IPS-11a (cell line): ENCODE data around the gene FAM76A.
"Not testable (repeated sequence)": the region's sequence is repeated elsewhere in the genome, so short reads cannot be mapped to it uniquely, and the experiment has no call there.

Experiments used
- H3K4me3 ChIP-seq: one replicate; pipeline ENCODE4 v1.5.1; 2013; ENCODE audit warnings: low read depth, low read length, control low read depth

The FAM76A gene

DNA sequence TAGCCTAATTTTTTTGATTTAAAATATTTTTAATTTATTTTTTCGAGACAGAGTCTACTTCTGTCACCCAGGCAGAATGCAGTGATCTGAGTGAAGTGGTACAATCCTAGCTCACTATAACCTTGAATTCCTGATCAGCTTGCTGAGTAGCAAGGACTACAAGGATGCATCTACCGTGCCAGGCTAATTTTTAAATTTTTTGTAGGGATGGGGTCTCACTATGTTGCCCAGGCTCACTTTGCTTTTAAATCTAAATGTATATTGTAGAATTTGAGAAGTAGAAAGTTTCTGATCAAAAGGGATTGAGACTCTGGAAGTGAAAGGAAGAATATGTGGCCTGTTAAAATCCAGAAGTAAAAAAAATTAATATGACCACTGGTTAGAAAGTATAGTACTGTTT, 48.9 kb downstream of the FAM76A start:
- no peak overlapping the region for H3K4me3 ChIP-seq

DNA sequence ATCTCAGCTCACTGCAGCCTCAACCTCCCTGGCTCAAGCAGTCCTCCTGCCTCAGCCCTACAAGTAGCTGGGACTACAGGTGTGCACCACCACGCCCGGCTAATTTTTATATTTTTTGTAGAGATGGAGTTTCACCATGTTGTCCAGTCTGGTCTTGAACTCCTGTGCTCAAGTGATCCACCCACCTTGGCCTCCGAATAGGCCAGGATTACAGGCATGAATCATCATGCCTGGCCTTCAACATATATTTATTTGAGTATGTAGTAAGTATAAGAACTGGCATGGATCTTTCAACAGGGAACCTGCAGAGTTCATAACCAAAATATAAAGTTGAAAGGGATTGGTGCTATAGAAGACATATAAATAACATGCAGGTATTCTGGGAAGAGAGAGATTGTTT, 49.6 kb downstream of the FAM76A start:
- not testable (repeated sequence) for H3K4me3 ChIP-seq

- H3K4me3 ChIP-seq, result not testable (repeated sequence)
Measured at GRCh38 chr1:27776276-27776675, 50.5 kb downstream of the FAM76A start.

GRCh38 chr1:27778056-27778455, 52.3 kb downstream of the FAM76A start:
- H3K4me3 ChIP-seq, result no peak overlapping the region

DNA sequence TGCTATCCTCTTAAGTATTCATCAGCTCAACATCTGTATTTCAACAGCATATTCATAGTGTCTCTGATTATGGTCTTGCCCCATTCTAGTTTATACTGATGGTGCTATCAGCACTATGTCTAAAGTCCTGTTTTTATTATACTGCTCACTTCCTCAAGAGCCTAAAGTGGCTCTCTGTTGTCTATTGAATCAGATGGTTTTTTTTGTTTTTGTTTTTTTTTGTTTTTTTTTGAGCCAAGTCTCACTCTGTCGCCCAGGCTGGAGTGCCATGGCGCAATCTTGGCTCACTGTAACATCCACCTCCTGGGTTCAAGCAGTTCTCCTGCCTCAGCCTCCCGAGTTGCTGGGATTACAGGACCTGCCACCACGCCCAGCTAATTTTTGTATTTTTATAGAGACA, 53.4 kb downstream of the FAM76A start:
- H3K4me3 ChIP-seq, result no peak overlapping the region

GRCh38 chr1:27782950-27783349, 57.2 kb downstream of the FAM76A start:
- no peak overlapping the region for H3K4me3 ChIP-seq

DNA sequence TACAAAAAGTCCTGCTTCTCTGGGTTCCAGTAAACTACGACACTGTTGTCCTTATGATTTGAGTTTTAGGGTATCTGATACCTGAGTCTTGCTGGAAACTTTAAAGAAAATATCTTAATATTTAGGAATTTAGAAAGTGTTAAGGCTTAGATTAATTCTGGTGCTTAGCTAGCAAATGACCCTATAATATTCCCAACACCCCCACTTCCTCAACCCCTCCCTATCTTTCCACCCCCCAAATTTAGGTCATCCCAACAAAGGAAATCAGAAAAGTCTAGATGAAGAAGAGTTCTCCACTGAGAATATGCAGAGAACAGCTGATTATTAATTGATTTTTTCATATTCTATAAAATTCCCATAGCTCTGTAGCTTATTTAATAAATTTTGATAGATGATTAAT, 58.9 kb downstream of the FAM76A start:
- no peak overlapping the region for H3K4me3 ChIP-seq

- no peak overlapping the region for H3K4me3 ChIP-seq
Measured at GRCh38 chr1:27785781-27786455, 60.2 kb downstream of the FAM76A start.

DNA sequence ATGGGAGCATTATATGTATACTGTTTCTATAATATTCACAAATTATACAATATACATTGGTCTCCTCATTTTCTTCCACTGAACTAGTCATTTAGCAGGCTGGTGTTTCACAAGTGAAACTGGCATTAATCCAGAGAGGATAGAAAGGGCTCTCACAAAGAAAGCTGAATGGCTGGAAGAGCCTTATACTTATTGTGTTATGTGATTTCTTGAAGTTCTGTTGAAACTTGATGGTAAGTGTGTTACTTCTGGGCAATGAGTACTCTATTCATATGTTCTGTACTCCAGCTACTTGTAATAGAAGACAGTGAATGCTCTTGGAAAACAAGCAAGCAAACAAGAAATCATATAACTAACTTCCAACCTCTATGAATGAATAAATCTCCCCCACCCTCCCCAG, 62.1 kb downstream of the FAM76A start:
- H3K4me3 ChIP-seq, result no peak overlapping the region

DNA sequence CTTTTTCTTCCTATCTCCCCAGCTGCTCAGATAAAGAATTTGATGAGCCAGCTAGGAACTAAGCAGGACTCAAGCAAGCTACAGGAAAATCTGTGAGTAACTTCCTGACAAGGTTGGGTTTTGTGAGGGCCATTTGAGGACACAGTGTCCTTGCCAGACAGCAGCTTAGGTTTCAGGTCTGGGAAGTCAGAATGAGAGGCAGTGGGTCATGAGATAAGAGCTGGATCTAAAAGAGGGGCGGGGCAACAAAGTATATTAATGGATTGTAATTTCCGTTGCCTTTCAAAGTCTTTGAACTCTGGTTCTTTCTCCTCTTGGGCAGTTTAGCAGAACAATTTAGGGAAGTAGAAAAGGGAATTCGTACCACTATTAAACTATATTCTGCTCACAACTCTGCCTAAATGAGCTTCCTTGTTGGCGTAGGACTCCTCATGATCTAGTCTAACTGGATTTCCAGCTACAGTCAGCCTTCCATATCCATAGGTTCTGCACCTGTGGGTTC, 63.8 kb downstream of the FAM76A start:
- H3K4me3 ChIP-seq, result no peak overlapping the region

GRCh38 chr1:27790270-27790669, 64.5 kb downstream of the FAM76A start:
- not testable (repeated sequence) for H3K4me3 ChIP-seq

DNA sequence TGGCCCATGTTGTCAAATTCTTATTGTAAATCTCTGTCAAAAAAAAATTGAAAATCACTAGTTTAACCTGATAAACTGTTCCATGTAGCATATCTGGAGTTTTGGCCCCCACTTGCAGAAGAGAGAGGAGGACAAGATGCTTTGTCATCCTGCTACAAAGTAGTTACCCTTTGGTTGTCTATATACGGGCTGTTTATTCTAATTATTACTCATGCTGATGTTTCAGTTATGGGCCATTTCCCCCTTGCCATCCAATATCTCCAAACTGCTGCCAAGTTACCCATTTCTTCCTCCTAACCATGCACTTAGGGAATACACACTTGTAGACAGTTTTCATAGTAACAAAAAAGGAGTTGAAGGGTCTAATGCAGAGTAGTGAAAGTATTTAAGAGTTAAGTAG, 69.8 kb downstream of the FAM76A start:
- no peak overlapping the region for H3K4me3 ChIP-seq

DNA sequence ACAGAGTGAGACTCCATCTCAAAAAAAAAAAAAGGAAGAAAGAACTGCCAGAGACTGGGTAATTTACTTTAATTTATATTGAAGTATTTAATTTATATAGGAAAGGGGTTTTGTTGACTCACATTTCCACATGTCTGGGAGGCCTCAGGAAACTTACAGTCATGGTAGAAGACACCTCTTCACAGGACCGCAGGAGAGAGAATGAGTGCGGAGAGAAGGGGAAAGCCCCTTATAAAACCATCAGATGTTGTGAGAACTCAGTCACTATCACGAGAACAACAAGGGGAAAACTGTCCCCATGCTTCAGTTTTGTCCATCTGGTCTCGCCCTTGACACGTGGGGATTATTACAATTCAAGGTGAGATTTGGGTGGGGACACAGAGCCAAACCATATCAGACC, 79.0 kb downstream of the FAM76A start:
- H3K4me3 ChIP-seq, result no peak overlapping the region

DNA sequence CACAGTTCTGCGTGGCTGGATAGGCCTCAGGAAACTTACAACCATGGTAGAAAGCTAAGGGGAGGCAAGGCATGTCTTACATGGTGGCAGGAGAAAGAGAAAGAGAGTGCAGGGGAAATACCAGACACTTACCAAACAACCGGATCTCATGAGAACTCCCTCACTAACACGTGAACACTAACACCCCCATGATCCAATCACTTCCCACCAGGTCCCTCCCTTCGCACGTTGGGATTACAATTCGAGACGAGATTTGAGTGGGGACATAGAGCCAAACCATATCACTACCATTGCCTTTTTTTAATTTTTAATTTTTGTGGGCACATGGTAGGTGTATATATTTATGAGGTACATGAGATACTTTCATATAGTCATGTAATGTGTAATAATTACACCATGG, 81.0 kb downstream of the FAM76A start:
- H3K4me3 ChIP-seq, result no peak overlapping the region

DNA sequence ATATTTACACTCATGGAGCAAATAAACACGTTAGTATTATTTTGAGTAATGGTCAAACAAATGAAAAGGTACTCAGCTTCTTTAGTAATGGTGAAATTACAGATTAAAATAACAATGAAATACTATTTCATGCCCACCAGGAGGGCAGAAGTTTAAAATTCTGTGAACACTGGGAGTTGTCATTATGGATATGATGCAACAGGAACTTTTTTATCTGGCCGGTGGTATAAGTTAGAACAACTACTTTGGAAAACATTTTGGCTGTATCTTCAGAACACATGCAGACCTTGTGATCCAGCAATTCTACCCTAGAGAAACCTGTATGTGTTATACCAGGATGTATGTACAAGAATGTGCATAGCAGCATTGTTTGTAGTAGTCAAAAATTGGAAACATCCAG, 81.6 kb downstream of the FAM76A start:
- H3K4me3 ChIP-seq, result no peak overlapping the region

GRCh38 chr1:27808131-27808530, 82.4 kb downstream of the FAM76A start:
- not testable (repeated sequence) for H3K4me3 ChIP-seq

DNA sequence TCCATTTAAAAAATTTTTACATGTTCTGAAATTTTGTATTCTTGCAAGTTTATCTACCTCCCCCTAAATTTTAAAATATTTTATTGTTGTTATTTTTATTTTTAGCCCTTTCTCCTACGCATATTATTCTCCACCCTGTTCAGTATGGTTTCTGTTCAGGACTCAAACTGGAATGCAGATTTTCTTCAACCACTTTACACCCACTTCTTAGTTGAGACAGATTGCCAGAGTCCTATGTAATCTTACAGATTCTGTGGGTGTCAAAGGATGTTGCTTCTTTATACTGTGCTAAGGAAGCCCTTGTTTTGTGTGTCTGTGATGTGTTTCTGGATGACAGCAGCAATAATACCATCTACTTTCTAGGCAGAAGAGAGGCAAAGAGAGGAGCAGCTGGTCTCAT, 84.1 kb downstream of the FAM76A start:
- no peak overlapping the region for H3K4me3 ChIP-seq

DNA sequence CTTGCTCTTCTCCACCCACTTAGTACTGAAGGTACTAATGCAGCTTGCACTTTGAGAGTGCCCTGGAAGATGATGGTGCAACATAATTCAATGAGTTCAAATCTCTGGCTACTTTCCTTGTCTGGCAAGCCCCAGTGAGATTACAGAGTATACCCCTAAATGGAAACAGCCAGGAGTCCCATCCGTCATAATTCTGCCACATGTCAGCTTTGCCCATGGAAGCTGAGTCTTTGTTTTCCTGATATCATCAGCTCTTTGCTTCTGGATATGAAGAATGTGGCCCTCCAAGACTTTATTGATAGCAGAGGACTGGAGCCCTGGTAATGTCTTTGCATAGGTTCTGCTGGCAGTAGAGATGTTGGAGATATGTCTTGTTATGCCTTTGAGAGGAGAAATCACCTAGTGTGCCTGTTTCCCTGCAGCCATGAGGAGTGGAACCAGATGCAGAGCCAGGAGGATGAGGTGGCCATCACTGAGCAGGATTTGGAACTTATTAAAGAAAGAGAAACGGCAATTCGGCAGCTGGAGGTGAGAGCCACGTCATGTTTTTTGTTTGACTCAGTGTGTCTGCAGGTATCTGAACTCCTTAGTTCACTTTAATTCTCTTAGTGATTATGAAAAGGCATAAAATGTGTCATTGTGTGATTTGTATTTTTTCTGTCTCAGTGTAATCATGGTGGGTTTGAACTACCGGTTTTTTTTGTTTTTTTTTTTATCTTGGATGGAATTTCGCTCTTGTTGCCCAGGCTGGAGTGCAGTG, 86.2 kb downstream of the FAM76A start:
- no peak overlapping the region for H3K4me3 ChIP-seq
